Erythroblast (primary cell): ENCODE results near the gene GPC5.

Experiments used
- GATA1 ChIP-seq: IDR thresholded peaks from 2 replicates; pipeline ENCODE4 v1.6.1; 2011; ENCODE audit warnings: low read depth, mild to moderate bottlenecking, control low read depth, low read length, moderate library complexity
- POLR2A ChIP-seq: IDR thresholded peaks from 2 replicates; pipeline ENCODE4 v1.6.1; 2011; ENCODE audit warnings: mild to moderate bottlenecking, low read length

DNA sequence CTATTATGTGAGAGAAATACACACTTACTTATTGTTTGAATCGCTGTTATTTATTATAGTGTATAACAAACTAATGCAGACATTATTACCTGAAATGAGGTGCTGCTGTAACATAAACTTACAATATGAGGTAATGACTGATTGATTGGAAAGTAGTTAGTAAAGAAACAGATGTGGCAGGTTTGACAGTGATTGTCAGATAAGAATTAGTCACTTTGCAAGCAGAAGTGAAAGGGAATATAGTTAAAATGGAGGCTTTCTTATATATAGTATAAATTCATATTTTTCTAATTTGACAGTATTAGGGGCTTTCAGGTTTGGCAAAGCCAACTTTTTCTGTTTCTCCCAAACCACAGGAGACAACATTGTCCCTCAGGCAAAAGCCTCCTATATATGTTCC is 30.3 kb upstream of the GPC5 start:
- TF ChIP-seq POLR2A = no peak
- no peak for TF ChIP-seq GATA1
